HepG2 (cell line): ENCODE measurements around the gene BRD2. TPM values are rescaled to one million over a fixed set of nuclear protein-coding genes. Genes with fewer than 3 reads are reported as not detected.

ENCODE experiments used
- ATF4 ChIP-seq, 2 experiments: fragments of 450-650 bp in 1 of 2; sonication (generic) in 1 of 2; formaldehyde crosslinking; IDR thresholded peaks; 2 replicates each; pipeline versions ENCODE4 v1.5.0 to v1.8.0; 2020 to 2022; ENCODE audit warnings: mild to moderate bottlenecking in 1 of 2, missing genetic modification reagents in 1 of 2
- DNMT3B ChIP-seq: conservative IDR thresholded peaks from 2 replicates; pipeline ENCODE4 v1.6.1; 2016; ENCODE audit warnings: missing biosample characterization, control low read depth
- GMEB2 ChIP-seq: IDR thresholded peaks from 2 replicates; pipeline ENCODE4 v1.6.1; 2016; ENCODE audit warnings: missing biosample characterization, missing genetic modification reagents, low read depth
- GPBP1L1 ChIP-seq: sonication (generic); formaldehyde crosslinking; IDR thresholded peaks from 2 replicates; pipeline ENCODE4 v1.5.0; 2020; ENCODE audit warnings: mild to moderate bottlenecking, missing genetic modification reagents
- RXRB ChIP-seq: IDR thresholded peaks from 2 replicates; pipeline ENCODE4 v1.6.1; 2016; ENCODE audit warnings: borderline replicate concordance, missing genetic modification reagents, missing compliant biosample characterization
- SOX13 ChIP-seq, 3 experiments: fragments of 450-650 bp in 1 of 3; sonication (generic) in 1 of 3; formaldehyde crosslinking in 1 of 3; IDR thresholded peaks in 2 of 3; conservative IDR thresholded peaks in 1 of 3; 2 replicates each; pipeline versions ENCODE4 v1.5.0 to v1.6.1; 2016 to 2020; ENCODE audit warnings: antibody characterized with exemption in 1 of 3, mild to moderate bottlenecking in 1 of 3, missing compliant biosample characterization in 1 of 3, missing genetic modification reagents in 1 of 3, moderate library complexity in 1 of 3
- TBX2 ChIP-seq: sonication (generic); formaldehyde crosslinking; IDR thresholded peaks from 2 replicates; pipeline ENCODE4 v1.5.0; 2020; ENCODE audit warnings: missing genetic modification reagents, mild to moderate bottlenecking, borderline replicate concordance
- TFDP1 ChIP-seq: IDR thresholded peaks from 2 replicates; pipeline ENCODE4 v1.6.1; 2016; ENCODE audit warnings: missing compliant biosample characterization, missing genetic modification reagents, borderline replicate concordance
- ZBTB44 ChIP-seq: sonication (generic); formaldehyde crosslinking; IDR thresholded peaks from 2 replicates; pipeline ENCODE4 v1.4.0; 2020; ENCODE audit warnings: missing genetic modification reagents
- ZFY ChIP-seq: sonication (generic); formaldehyde crosslinking; IDR thresholded peaks from 2 replicates; pipeline ENCODE4 v1.4.0; 2020; ENCODE audit warnings: missing genetic modification reagents
- ZMYM3 ChIP-seq: sonication (generic); formaldehyde crosslinking; IDR thresholded peaks from 2 replicates; pipeline ENCODE4 v1.5.1; 2020; ENCODE audit warnings: mild to moderate bottlenecking, missing genetic modification reagents
- ZNF383 ChIP-seq: sonication (generic); formaldehyde crosslinking; IDR thresholded peaks from 2 replicates; pipeline ENCODE4 v1.4.0; 2020; ENCODE audit warnings: missing genetic modification reagents, mild to moderate bottlenecking, borderline replicate concordance
- ZNF552 ChIP-seq: sonication (generic); formaldehyde crosslinking; IDR thresholded peaks from 2 replicates; pipeline ENCODE4 v1.9.0; 2022; ENCODE audit warnings: missing genetic modification reagents, mild to moderate bottlenecking, borderline replicate concordance
- ZNF644 ChIP-seq: IDR thresholded peaks from 2 replicates; pipeline ENCODE4 v1.6.1; 2016; ENCODE audit warnings: low read depth
- ZNF770 ChIP-seq: sonication (generic); formaldehyde crosslinking; IDR thresholded peaks from 2 replicates; pipeline ENCODE4 v1.5.0; 2020; ENCODE audit warnings: mild to moderate bottlenecking, missing genetic modification reagents
- ZNF790 ChIP-seq: sonication (generic); formaldehyde crosslinking; IDR thresholded peaks from 2 replicates; pipeline ENCODE4 v1.8.0; 2022; ENCODE audit warnings: missing genetic modification reagents, mild to moderate bottlenecking, borderline replicate concordance
- polyA plus RNA-seq, 8 experiments: library from polyadenylated mRNA; depleted of rRNA in 3 of 8; stranded (reverse) in 7 of 8; unstranded in 1 of 8; fragments of >200 nt; fragmentation: Illumina TruSeq in 4 of 8; extraction: Trizol in 4 of 8; gene quantifications; 2 replicates each; pipeline versions ENCODE4 v1.2.1 to v1.2.3, GENCODE V29; 2011 to 2016; ENCODE audit warnings: low read depth in 4 of 8, missing spikeins in 1 of 8, mixed read lengths in 1 of 8; ENCODE audit not compliant: insufficient read depth in 1 of 8
- total RNA-seq, 5 experiments: library from RNA; depleted of rRNA; stranded (reverse); fragments of >200 nt; fragmentation: Illumina TruSeq; extraction: Trizol; gene quantifications; 2 replicates each; pipeline ENCODE4 v1.2.3, GENCODE V29; 2016; ENCODE audit warnings: low read depth in 1 of 5

Gene BRD2
- total and polyA plus RNA-seq, 2 of the 13 experiments (the other 11 are each of a cell fraction or from before 2014, with no cell fraction given): 143 to 202 TPM

GRCh38 chr6:32971581-32972352, 3.4 kb downstream of the BRD2 start (continued):
- peak; percentile 71; the same call in 1 of the 2 replicates for TF ChIP-seq ZBTB44 (CRISPR knock-in tag)
- peak; percentile 91 for TF ChIP-seq ZNF644 (CRISPR knock-in tag)
- peak; percentile 14; the same call in 1 of the 2 replicates for TF ChIP-seq ZNF770 (CRISPR knock-in tag)
- peak; percentile 73; the same call in 1 of the 2 replicates for TF ChIP-seq SOX13 (IDR thresholded peaks at IDR 0.05)
- TF ChIP-seq SOX13 (CRISPR knock-in tag; conservative IDR thresholded peaks at IDR 0.05 in 1 of 2, IDR thresholded peaks at IDR 0.05 in 1 of 2): peak in 1 of 2 experiments; percentile 76; a peak in 1 of 4 replicates
- TF ChIP-seq DNMT3B (CRISPR knock-in tag): peak; percentile 92; the same call in 1 of the 2 replicates
- peak; percentile 59; the same call in 1 of the 2 replicates for TF ChIP-seq ZFY (CRISPR knock-in tag)
- TF ChIP-seq ZNF790 (CRISPR knock-in tag): peak; percentile 71; the same call in 1 of the 2 replicates
- peak; percentile 51; the same call in 1 of the 2 replicates for TF ChIP-seq TBX2 (CRISPR knock-in tag)
- TF ChIP-seq ATF4 (CRISPR knock-in tag; IDR thresholded peaks at IDR 0.05): peak in 1 of 2 experiments; percentile 62; a peak in 1 of 4 replicates
- peak; percentile 73 for TF ChIP-seq RXRB (CRISPR knock-in tag)
- TF ChIP-seq GMEB2 (CRISPR knock-in tag): 0 out of 2 replicates have a peak, but pooled peaks have one; percentile 38
- TF ChIP-seq GPBP1L1 (CRISPR knock-in tag): no peak
- TF ChIP-seq ZNF552 (CRISPR knock-in tag): no peak; the same call in 1 of the 2 replicates
- peak; percentile 96 for TF ChIP-seq TFDP1 (CRISPR knock-in tag)
- no peak for TF ChIP-seq ZMYM3
- no peak for TF ChIP-seq ZNF383 (CRISPR knock-in tag)
